ENCODE measurements around the gene SLC26A1. TPM values are rescaled to one million over a fixed set of nuclear protein-coding genes. Genes with fewer than 3 reads are reported as not detected.

The SLC26A1 gene
- total and polyA plus RNA-seq, 2 of the 13 experiments (the other 11 are each of a cell fraction or from before 2014, with no cell fraction given): 5.4 to 22.9 TPM

GRCh38 chr4:1015179-1015578, 22.0 kb upstream of the SLC26A1 start (continued):
- TF ChIP-seq, protein P1, sequence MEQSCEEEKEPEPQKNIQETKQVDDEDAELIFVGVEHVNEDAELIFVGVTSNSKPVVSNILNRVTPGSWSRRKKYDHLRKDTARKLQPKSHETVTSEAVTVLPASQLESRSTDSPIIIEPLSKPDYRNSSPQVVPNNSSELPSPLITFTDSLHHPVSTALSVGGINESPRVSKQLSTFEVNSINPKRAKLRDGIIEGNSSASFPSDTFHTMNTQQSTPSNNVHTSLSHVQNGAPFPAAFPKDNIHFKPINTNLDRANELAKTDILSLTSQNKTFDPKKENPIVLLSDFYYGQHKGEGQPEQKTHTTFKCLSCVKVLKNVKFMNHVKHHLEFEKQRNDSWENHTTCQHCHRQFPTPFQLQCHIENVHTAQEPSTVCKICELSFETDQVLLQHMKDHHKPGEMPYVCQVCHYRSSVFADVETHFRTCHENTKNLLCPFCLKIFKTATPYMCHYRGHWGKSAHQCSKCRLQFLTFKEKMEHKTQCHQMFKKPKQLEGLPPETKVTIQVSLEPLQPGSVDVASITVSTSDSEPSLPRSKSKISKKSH (CRISPR knock-in tag; IDR thresholded peaks at IDR 0.05; ENCODE audit: borderline replicate concordance): no peak
- TF ChIP-seq STAG1 (CRISPR knock-in tag; IDR thresholded peaks at IDR 0.05) (peak; percentile 62), XRCC5 (optimal IDR thresholded peaks at IDR 0.05; ENCODE audit: low read length) (peak; percentile 47), ZNF839 (CRISPR knock-in tag; IDR thresholded peaks at IDR 0.05; ENCODE audit: borderline replicate concordance) (no peak), SKI (IDR thresholded peaks at IDR 0.05; ENCODE audit: partially characterized antibody) (no peak), ZNF180 (CRISPR knock-in tag; IDR thresholded peaks at IDR 0.05; ENCODE audit: borderline replicate concordance, low read depth) (no peak), CREB3 (CRISPR knock-in tag; IDR thresholded peaks at IDR 0.05) (no peak), TBX3 (IDR thresholded peaks at IDR 0.05; ENCODE audit: borderline replicate concordance) (no peak), HNRNPK (IDR thresholded peaks at IDR 0.05; ENCODE audit: low read depth, low read length, poor library complexity, severe bottlenecking) (peak; percentile 52), ARNT2 (CRISPR knock-in tag; IDR thresholded peaks at IDR 0.05; ENCODE audit: low read depth) (no peak), ZNF280D (CRISPR knock-in tag; IDR thresholded peaks at IDR 0.05) (no peak), ZNF510 (CRISPR knock-in tag; IDR thresholded peaks at IDR 0.05; ENCODE audit: low read depth) (no peak), PHF20 (CRISPR knock-in tag; IDR thresholded peaks at IDR 0.05) (no peak), TARDBP (CRISPR knock-in tag; IDR thresholded peaks at IDR 0.05) (no peak), HNRNPL (IDR thresholded peaks at IDR 0.05; ENCODE audit: low read depth, low read length) (peak; percentile 69; the same call in 1 of the 2 replicates), ZNF780A (CRISPR knock-in tag; IDR thresholded peaks at IDR 0.05) (no peak), JUN (CRISPR knock-in tag; IDR thresholded peaks at IDR 0.05) (no peak), YY1 (IDR thresholded peaks at IDR 0.05; ENCODE audit: insufficient read depth, insufficient replicate concordance, low read depth, low read length) (peak; percentile 51), ZNF572 (CRISPR knock-in tag; IDR thresholded peaks at IDR 0.05) (0 out of 2 replicates have a peak, but pooled peaks have one; percentile 27), ZSCAN25 (CRISPR knock-in tag; IDR thresholded peaks at IDR 0.05) (peak; percentile 95), REPIN1 (CRISPR knock-in tag; IDR thresholded peaks at IDR 0.05; ENCODE audit: borderline replicate concordance, low read depth) (no peak), ZNF10 (CRISPR knock-in tag; IDR thresholded peaks at IDR 0.05; ENCODE audit: borderline replicate concordance, low read depth) (no peak), FOXC1 (CRISPR knock-in tag; IDR thresholded peaks at IDR 0.05; ENCODE audit: borderline replicate concordance) (no peak)

All from HepG2 (cell line).